Kidney capillary endothelial cell (primary cell): Measurements from ENCODE around the gene RAB3C.

Experiments
- DNase-seq: peaks from one replicate; pipeline ENCODE4 v3.0.0-alpha.2; 2018; ENCODE audit warnings: low spot score

Gene RAB3C

DNA sequence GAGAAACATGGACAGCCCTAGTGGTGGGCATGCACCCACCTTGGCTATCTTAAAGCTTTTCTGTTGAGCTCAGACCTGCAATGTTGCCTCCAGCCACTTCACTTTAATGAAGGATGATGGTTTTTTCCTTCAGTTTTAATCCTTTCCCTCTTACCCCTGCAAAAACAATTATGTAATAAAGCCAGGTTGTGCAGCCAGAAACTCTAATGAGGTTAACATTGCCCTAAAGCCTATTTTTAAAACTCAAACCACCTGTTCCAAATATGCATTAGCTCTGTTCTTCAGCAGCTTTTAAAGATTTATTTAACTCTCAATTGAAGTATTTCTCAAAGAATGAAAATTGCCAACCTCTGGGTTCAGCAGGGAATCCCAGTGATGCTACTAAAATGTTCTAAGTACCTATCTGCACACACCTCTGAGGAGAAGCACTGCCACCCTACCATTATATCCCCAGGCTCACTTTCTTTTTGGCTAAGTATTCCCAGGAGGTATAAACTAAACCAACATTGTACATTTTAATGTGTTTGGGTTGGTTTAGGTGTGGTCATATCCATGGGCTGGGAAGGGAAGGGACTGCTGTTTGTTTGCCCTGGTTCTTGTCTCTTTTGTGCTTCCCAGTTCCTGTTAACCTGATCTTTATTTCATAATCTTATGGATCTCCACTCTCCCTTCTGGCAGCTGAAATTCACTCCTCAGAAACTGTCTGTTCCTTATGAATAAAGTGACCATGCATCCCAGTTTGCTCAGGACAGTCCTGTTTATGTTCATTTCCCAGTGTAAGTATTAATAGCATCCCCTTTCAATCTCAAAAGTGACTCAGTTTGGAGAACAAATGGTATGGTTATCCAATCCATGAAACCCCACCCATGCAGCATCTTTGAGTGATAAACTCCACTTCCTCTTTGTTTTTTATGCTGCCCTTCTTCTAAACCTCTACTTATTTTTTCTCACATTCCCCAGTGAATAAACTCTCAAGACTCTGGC lies 251.7 kb downstream of the RAB3C start:
- no peak for DNase-seq

DNA sequence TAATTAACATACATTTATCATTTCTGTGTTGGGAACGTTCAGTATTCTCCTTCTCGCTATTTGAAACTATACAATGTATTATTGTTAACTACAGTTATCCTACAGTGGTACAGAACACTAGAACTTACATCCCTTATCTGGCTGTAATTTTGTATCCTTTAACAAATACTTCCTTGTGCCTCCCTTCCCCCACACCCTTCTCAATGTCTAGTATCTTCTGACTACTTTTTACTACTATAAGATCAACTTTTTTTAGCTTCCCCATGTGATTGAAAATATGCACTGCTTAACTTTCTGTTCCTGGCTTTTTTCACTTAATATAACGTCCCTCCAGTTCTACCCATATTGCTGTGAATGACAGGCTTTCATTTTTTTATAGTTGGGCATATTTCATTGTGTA lies 253.5 kb downstream of the RAB3C start:
- no peak for DNase-seq

DNA sequence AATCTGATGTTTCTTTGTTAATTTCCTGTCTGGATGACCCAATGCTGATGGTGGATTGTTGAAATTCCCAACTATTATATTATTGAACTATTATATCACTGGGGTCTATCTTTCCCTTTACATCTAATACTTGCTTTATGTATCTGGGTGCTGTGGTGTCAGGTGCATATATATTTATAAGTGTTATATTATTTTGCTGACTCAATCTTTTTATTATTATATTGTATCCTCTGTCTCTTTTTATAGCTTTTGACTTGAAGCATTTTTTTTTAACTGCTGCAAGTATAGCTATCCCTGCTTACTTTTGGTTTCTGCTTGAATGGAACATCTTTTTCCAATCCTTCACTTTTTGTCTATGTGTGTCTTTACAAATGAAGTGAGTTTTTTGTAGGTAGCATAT lies 255.9 kb downstream of the RAB3C start:
- DNase-seq = no peak

DNA sequence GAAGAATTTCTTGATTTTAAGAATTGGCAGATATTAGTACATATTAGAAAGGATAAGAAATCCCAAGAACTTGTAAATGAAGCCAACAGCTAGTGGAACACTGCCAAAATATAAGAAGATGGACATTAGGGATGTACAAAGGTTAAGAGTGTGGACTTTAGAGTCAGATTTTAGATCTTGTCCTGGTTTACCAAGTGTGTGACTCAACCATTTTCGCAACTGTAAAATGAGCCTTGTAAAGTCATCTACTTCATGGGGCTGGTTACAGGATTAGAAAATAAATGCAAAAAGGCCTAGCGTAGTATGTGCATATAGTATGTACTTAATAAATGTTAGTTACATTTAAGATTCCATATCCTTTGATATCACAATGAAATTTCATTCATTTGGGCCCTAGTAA lies 260.0 kb downstream of the RAB3C start:
- no peak for DNase-seq

DNA sequence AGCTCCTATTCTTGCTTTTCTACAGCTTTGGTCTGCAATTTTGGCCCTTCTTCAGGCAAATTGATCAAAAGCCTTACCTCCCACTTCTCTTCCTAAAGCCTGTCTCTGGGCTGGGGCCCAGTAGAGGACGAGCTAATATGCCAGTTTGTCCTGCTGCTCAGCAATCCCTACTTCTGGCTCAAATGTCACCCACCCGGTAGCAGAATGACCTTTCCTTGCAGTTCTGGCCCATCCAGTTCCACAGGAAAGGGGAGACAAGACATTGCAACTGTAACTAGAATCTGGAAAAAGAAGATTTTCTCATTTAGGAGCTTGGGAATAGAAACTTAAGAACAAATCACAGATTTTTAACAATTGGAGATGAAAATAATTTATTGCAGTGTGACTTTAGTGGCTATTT lies 261.5 kb downstream of the RAB3C start:
- no peak for DNase-seq

DNA sequence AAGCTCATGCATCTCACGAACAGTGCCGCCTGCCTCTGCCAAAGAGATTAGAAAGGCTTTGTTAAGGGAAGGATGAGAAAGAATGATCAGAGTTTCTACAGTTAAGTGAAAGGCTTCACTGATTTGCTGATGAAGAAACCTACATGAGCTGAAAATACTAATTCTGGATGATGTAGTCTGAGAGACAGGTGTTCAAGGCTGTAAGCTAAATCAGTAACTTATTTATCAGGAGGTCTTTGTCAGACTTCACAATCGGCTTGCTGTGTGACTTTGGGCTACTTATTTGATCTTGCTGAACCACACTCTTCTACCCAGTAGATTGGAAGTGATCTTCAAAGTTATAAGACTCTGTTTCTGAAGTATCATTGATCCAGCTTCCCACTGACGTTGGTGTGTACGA lies 264.2 kb downstream of the RAB3C start:
- DNase-seq = no peak

DNA sequence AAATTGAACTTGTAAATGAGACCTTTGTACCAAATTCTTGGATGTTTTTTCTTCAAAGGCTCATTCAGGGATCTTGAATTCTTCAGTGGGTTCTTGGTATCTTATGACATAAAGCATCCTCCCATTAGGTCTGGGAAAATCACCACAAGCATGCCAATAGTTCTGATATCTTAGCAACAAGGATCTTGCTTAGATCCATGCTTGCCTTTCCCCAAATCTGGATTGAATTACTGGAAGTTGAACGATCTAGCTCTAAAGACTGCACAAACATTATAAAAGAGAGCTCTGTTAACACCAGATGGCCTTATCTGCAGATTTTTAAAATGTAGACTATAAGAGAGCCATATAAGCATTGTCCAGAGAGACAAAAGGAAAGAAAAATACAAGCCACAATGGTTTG lies 266.3 kb downstream of the RAB3C start:
- DNase-seq = no peak

DNA sequence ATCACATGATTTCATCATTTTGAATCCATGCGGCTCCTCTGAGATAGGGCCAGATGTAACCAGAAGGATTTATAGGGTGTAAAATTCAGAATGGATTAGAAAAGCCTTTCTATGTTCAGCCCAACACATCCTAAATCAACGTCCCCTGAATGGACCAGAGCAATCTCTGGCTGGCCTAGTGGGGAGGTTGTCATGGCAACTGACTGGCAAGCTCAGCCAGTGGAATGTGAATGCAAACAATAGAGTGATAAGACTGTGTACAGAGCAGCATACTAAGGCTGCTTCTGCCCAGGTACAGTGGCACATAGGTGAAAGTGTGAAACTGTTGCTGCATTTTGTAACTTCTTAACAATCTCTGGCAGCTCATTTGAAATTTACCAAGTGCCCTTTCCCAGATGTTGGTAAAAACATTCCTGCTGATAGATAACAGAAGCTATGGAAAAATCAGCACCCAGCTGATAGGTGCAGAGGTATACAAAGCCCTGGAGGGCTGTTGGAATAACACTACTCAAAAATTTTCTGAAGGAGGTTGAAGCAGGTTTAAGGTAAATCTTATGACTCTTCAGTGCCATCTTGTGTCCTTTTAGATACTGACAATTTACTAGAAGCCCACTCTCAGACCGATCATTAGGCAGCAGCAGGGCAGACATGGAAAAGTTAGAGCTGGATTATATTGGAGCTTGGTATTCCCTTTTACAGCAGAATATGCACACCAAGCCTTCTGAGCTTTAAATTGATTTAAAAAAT lies 267.2 kb downstream of the RAB3C start:
- DNase-seq = peak; percentile 22

DNA sequence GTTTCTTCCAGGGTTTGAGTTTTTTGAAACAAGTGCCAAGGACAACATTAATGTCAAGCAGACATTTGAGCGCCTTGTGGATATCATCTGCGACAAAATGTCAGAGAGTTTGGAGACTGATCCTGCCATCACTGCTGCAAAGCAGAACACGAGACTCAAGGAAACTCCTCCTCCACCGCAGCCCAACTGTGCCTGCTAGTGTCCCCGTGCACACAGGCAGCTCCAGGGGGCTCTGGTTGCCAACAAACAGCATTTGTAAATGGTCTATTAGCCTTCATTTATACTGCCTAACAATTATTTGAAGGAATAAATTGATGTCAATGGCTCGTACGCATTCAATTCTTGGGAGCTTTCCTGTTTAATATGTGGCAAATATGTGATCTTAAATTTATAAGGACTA lies 268.3 kb downstream of the RAB3C start:
- no peak for DNase-seq

DNA sequence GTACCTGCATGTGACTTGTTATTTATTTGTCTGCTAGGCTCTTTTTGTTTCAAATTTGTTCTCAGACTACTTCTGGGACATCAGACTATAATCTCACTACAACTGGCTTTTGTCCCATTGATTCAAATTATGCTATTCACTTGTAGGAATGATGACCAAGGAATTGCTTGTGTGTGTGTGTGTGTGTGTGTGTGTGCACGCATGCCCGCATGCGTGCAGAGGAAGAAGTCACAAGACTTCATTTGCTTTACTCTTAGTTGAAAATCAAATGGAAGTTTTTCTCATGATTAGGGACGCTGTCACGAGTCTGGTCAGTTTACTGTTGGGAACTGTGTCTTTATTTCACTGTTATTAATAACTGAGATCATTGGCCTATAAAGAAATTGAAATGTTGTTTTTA lies 268.7 kb downstream of the RAB3C start:
- DNase-seq = no peak

DNA sequence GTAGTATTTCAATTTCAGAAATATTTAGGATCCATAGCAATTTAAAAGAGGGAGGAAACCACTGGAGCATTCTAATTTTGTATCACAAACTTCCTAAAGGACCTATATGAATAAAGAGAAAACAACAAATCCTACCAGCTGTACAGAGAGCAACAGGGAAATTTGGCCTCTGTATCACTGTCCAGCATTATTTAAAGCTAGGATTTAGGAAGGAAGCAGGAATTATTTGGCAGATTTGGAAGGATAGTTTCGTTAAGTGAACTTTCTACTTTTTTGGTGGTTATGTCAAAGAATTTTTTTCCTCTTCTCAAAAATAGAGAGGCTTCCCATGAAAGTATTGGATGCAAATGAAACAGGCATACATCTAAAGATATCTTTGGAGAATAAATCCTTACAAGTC lies 269.7 kb downstream of the RAB3C start:
- no peak for DNase-seq

DNA sequence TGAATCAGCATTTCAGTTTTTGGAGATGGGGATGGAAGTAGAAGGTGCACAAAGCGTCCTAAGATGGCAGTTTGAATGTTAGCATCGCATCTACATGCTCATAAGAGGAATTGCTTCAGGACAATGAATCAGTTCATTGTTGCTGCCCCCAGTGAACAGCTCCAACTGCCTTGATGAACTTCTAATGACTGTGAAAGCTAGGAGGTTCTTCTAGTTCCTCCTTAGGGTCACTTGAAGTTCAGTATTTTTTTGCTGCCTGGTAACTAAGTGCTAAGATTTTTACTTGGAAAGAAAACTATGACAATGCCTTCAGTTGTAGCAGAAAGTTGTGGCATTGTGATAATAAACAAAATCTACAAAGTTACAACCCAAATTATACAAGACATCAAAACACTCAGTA lies 271.6 kb downstream of the RAB3C start:
- DNase-seq = no peak

DNA sequence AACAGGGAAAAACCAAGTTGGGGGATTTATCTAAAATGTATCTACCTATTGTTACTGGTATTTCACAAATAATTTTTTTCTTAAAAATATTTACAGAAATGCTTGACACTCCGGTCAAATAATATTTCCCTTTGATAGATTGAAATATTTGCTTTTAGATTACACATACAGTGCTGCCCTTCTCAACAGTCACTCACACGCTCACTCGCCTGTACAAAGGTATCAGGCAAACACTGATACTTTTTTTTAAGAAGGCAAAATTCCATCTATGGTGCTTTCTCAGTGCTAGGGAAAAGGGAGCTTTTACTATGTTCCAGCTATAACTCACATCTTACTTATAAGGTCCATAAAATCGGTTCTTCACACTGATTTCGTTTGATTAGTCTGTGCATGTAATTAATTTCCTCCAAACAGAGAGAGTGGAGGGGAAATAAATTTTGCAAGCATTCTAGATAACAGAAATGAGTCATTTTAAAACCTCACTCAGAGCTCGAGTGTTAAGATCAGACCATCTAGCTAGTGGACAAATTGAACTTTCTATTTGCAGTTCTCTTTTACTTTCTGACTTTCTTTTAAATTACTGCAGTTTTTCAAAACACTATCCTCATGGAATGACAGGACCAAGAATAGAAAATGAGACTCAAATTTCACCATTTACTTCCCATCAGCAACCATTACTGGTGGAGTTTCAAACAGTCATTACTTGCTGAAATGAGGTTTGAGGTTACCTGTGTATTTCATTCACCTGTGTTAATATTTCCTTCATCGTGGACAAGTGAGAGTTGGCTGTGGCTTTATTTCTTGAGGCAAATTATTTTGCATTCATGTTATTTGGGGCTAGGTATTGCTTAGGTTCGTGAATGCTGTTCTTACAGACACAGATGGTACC lies 273.2 kb downstream of the RAB3C start:
- no peak for DNase-seq

DNA sequence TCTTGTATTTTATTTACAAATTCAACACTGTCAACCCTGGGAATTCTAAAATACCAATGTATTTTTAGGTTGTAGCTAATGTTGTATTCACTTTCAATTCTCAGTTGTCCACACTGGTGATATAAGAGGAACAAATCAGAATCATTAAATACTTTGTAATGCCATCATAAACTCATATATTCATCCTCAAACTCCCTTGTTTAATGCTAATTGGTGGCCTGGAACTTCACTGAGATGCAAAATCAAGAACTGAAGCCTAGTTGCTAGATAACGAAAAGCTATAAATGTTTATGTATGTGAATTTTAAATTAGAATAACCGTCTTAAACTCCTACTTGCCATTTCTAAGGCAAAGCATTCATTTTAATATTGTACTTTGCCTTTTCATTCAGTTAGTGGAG lies 274.7 kb downstream of the RAB3C start:
- DNase-seq = no peak

DNA sequence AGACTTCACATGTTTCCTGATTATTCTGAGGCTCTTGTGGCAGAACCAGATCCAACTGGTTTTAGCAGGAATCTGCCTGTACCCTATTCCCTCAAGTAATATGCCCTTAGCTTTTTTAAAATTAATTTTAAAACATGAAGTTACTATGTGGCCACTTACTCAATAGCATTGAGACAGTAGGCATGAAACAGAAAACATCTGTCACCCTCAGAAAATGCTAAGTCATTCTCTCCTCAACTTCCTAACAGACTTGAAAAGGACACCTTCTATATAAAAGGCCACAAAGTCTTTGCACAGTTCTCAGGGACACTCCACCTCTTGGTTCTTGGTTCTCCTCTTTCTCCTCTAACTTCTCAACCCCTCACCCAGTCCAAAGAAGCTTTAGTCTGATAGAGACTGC lies 277.8 kb downstream of the RAB3C start:
- DNase-seq = no peak

DNA sequence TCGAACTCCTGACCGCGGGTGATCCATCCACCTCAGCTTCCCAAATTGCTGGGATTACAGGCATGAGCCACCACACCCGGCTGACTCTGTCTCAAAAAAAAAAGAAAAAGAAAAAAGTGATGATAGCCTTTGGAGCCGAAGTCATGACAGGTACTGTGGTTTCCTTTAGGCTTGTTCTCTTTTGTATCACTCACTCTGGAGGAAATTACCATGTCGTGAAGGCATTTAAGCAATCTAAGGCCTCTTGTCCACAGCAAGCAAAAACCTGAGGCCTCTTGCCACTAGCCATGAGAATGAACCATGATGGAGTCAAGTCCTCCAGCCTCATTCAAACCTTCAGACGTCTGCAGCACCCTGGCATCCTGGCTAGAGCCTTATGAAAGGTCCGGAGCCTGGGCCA lies 286.1 kb downstream of the RAB3C start:
- no peak for DNase-seq

DNA sequence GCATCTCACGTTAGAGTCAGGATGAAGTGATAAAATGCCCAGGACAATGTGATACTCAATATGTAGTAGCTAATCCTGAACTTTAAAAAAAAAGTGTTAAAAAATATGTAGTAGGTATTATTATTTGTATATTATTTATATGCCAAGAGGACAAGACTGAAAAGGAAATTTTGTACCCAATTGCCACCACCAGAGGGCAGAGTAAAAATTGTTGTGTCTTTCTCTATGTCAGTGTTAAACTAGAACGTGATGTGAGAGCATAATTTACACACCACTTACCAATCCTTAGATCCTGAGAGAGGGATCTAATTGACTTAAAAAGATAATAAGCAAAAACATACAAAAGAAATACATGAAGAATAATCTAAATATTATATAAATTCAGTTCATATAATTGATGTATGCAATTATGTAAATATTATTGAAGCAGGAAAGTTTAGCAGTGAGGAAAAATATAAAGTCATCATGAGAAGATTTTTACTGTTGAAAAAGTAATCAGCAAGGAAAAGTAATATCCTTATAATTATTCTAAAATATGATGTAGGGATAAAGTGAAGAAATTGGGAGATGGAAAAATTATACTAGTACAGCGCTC lies 288.9 kb downstream of the RAB3C start:
- DNase-seq = peak; percentile 24

DNA sequence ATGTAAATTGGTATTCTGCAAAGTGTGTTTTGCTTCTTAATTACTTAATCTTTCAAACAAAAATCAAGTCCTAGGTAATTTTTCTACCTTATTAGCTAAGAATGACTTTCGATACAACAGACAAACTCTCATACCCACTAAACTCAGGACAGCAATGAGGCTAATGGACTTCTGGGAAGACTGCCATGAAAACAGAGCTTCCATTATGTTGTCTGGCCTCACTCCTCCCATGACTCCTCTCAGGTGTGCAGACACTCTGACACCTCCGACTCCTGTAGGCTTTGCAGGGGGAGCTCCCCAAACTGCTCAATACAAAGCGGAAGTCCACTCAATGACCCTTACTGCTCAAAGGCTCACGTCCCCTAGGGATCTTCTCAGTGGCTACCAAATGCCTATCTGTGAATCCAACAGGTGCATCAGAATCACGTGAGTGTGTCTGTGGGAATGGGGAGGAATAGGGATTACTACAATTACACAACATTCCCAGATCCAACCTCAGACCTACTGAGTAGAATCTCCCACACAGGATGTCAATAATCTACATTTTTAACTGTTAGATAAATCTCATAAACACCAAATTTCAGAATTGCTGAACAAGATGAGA lies 289.9 kb downstream of the RAB3C start:
- DNase-seq = no peak

DNA sequence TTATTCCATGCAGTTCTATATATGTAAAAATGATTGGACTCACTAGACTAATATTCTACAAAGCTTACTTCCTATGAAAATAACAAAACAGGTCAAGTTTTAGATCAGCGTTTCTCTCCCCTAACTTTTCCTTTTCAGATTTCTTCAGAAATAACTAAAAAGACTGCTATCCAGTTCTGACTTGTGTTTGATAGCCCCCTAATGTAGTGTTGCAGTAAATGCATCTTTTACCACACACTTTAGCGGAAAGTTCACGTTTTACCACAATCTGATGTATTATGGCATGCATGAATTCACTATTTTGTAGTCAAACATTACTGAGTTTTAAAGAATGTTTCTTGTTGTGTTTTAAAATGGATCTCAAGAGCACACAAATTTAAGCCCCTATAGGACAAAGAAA lies 292.7 kb downstream of the RAB3C start:
- DNase-seq = no peak

DNA sequence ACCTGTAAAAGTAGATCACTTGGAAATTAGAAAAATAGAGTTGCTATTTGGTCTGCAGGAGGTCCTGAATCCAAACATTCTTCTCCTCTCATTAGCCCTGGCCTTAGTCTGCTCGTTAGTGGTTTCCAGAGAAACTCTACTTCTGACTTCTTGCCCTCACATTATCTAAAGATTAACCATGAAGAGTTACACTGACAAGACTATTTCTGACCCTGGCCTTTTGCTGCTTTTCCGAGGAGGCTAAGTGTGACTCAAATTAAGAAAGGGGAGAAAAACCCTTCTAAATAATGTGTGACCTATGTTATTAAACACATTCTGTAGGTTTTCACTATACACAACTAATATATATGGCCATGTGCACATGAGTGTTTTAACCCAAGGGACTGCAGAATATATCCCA lies 302.4 kb downstream of the RAB3C start:
- DNase-seq = no peak
